ENCODE results near the gene ATP2B1. TPM values are rescaled to one million over a fixed set of nuclear protein-coding genes. Genes with fewer than 3 reads are reported as not detected.
"Not testable (repeated sequence)": the region's sequence is repeated elsewhere in the genome, so short reads cannot be mapped to it uniquely, and the experiment has no call there.

The ATP2B1 gene
- total and polyA plus RNA-seq, 2 of the 13 experiments (the other 11 are each of a cell fraction or from before 2014, with no cell fraction given) = 12.1 to 60.2 TPM

DNA sequence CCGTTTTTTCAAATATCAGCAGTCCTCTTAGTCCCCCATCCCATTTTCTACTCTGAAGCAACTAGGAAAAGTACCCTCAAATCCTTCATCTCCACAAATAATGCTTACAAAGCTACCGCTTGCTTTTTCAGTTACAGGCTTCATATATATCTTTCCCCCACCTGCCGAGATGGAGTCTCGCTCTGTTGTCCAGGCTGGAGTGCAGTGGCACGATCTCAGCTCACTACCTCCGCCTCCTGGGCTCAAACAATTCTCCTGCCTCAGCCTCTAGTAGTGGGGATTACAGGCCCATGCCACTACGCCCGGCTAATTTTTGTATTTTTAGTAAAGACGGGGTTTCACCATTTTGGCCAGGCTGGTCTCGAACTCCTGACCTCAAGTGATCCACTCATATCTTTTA lies 10.9 kb downstream of the ATP2B1 start:
- H3K9me3 ChIP-seq (ENCODE audit: low read length); intact Hi-C loops (cut with micrococcal nuclease; ENCODE audit: unreplicated experiment); FAIRE-seq; H4K20me1 ChIP-seq (ENCODE audit: insufficient read depth, low read length); H3K4me3 ChIP-seq (replicated peaks in 1 of 3; ENCODE audit: insufficient read depth in 1 of 3, low read depth in 2 of 3, low read length in 3 of 3); CTCF ChIA-PET (ENCODE audit: low intra/inter-chr PET ratio, low total read pairs); BruUV-seq (replicated peaks); in situ Hi-C loops (cut with HindIII; ENCODE audit: extremely low pct_ligation_motif_present, low pct_unique_long_range_greater_than_20kb); H3K9ac ChIP-seq (ENCODE audit: insufficient read depth, low read depth, low read length); POLR2A ChIA-PET; H3K4me2 ChIP-seq (ENCODE audit: low read depth, low read length); H3K27me3 ChIP-seq (ENCODE audit: control insufficient read depth in 1 of 2, insufficient read depth in 2 of 2, low read length in 2 of 2); H3K36me3 ChIP-seq (replicated peaks in 1 of 2; ENCODE audit: control insufficient read depth in 1 of 2, insufficient read depth in 2 of 2, low read length in 2 of 2); H2AFZ ChIP-seq (ENCODE audit: low read length); DNase-seq (ENCODE audit: low spot score); H3K27ac ChIP-seq (ENCODE audit: extremely low read length, insufficient read depth, low read length): not testable (repeated sequence)
- ATAC-seq = peak; percentile 31; the same call in 1 of the 3 replicates
- Histone ChIP-seq H3K79me2 (ENCODE audit: insufficient read depth, low read length) (peaks cover 98% of the 10 kb centered on the region), H3K4me1 (ENCODE audit: insufficient read depth, low read length) (peaks cover 46% of the 10 kb centered on the region)
- peak; percentile 62 for TF ChIP-seq ZNF121 (CRISPR knock-in tag; IDR thresholded peaks at IDR 0.05)
- 98% methylated on average over 10 of the region's 10 CpGs for WGBS (ENCODE audit: low lambda C conversion rate)

DNA sequence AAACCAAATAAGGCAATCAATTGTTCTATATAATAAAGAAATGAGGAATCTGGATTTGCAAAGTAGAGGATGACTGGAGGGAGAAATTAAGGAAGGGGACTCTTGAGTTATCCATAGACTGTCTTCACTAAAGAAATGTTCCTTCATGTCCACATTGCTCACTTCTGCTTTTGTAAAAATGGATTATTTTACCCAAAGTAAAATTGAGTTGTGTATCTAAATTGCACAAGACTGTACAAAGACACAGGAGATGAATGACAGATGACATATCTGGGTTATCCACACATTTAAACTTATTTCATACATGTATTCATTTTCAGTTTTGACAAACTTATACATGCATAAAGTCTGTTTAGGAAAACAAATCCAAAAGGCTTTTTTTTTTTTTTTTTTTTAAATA lies 11.3 kb downstream of the ATP2B1 start:
- TF ChIP-seq, protein P1, sequence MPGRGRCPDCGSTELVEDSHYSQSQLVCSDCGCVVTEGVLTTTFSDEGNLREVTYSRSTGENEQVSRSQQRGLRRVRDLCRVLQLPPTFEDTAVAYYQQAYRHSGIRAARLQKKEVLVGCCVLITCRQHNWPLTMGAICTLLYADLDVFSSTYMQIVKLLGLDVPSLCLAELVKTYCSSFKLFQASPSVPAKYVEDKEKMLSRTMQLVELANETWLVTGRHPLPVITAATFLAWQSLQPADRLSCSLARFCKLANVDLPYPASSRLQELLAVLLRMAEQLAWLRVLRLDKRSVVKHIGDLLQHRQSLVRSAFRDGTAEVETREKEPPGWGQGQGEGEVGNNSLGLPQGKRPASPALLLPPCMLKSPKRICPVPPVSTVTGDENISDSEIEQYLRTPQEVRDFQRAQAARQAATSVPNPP (CRISPR knock-in tag; IDR thresholded peaks at IDR 0.05) = no peak
- TF ChIP-seq MIER3 (CRISPR knock-in tag; IDR thresholded peaks at IDR 0.05; ENCODE audit: borderline replicate concordance) = no peak
- no peak for TF ChIP-seq BRCA1 (CRISPR knock-in tag; IDR thresholded peaks at IDR 0.05)
- TF ChIP-seq DR1 (CRISPR knock-in tag; IDR thresholded peaks at IDR 0.05) = no peak
- POLR2A ChIA-PET = no interaction called here
- DNase-seq (ENCODE audit: low spot score) (no peak), ATAC-seq (no peak), FAIRE-seq (no peak)
- Histone ChIP-seq H3K9ac (ENCODE audit: insufficient read depth, low read depth, low read length) (no peak overlapping the region), H3K27me3 (ENCODE audit: control insufficient read depth in 1 of 2, insufficient read depth in 2 of 2, low read length in 2 of 2) (no peaks in the 10 kb centered on the region), H3K36me3 (replicated peaks in 1 of 2; ENCODE audit: control insufficient read depth in 1 of 2, insufficient read depth in 2 of 2, low read length in 2 of 2) (no peaks in the 10 kb centered on the region), H3K4me2 (ENCODE audit: low read depth, low read length) (no peak overlapping the region), H3K27ac (ENCODE audit: extremely low read length, insufficient read depth, low read length) (no peak overlapping the region), H3K4me1 (ENCODE audit: insufficient read depth, low read length) (peaks cover 41% of the 10 kb centered on the region), H2AFZ (ENCODE audit: low read length) (no peak overlapping the region), H3K79me2 (ENCODE audit: insufficient read depth, low read length) (peaks cover 98% of the 10 kb centered on the region), H4K20me1 (ENCODE audit: insufficient read depth, low read length) (peaks cover 9% of the 10 kb centered on the region), H3K9me3 (ENCODE audit: low read length) (no peaks in the 10 kb centered on the region), H3K4me3 (replicated peaks in 1 of 3; ENCODE audit: insufficient read depth in 1 of 3, low read depth in 2 of 3, low read length in 3 of 3) (no peak overlapping the region)
- in situ Hi-C loops (cut with HindIII; ENCODE audit: extremely low pct_ligation_motif_present, low pct_unique_long_range_greater_than_20kb) = no loop called here
- no TSS peak for BruUV-seq (replicated peaks)
- intact Hi-C loops (cut with micrococcal nuclease; ENCODE audit: unreplicated experiment) = no loop called here
- CTCF ChIA-PET (ENCODE audit: low intra/inter-chr PET ratio, low total read pairs) = no interaction called here
